Measurements from ENCODE around the gene DCTN4.

- TF ChIP-seq CTCF (conservative IDR thresholded peaks at IDR 0.05; ENCODE audit: low read length) (no peak), EZH2phosphoT487 (IDR thresholded peaks at IDR 0.05; ENCODE audit: borderline replicate concordance) (no peak)
Measured at GRCh38 chr5:150789943-150790611, 31.3 kb upstream of the DCTN4 start.

All from Loucy (cell line).